Stimulated activated effector memory CD8-positive, alpha-beta T cell treated with anti-CD3 and anti-CD28 coated beads, Interleukin-12 subunit alpha, Interleukin-12 subunit beta, amount 100 ng/mL, for 72 hours (primary cell): ENCODE measurements around the gene KBTBD4.

Experiments used
- ATAC-seq: fragments of 150-1000 bp; cut with Tn5 transposase; 2 replicates; pipeline ENCODE4 v1.10.0; 2021
- DNase-seq, 2 donors: peaks; one replicate each; pipeline ENCODE4 v3.0.0; 2021 to 2022; ENCODE audit warnings: low spot score in 2 of 2
- H3K27ac Mint-ChIP-seq: one replicate; pipeline ENCODE4 v1.8.0; 2022; ENCODE audit warnings: mild to moderate bottlenecking, mixed read lengths
- H3K36me3 Mint-ChIP-seq: one replicate; pipeline ENCODE4 v1.8.0; 2022; ENCODE audit warnings: mild to moderate bottlenecking, mixed read lengths
- H3K4me1 Mint-ChIP-seq: one replicate; pipeline ENCODE4 v1.8.0; 2022; ENCODE audit warnings: mixed read lengths
- H3K4me3 Mint-ChIP-seq: one replicate; pipeline ENCODE4 v1.8.0; 2022; ENCODE audit warnings: mild to moderate bottlenecking, mixed read lengths
- H3K9me3 Mint-ChIP-seq: one replicate; pipeline ENCODE4 v1.8.0; 2022; ENCODE audit warnings: mixed read lengths

The KBTBD4 gene

DNA sequence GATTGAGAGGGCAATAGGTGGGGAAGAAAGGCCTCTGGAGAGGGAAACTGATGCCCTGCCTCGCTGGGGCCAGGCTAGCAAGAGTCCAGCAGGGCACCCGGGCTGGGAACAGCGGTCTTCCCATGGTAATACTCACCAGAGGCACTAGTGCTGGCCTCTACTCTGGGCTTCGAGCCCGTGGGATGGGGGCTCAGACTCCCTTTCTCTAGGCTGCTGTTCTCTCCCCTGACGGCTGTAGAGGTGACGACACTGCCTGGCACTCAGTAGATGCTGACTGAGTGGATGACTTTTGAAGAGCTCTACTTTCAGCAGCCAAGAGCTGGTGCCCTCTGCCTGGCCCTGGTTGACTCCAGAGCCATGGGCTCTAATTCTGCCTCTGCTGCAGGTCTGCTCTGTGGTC, 16.3 kb upstream of the KBTBD4 start:
- Mint-ChIP-seq H3K36me3 (no peaks in the 10 kb centered on the region), H3K4me3 (no peak overlapping the region), H3K4me1 (no peaks in the 10 kb centered on the region), H3K9me3 (no peaks in the 10 kb centered on the region), H3K27ac (no peak overlapping the region)
- DNase-seq (no peak), ATAC-seq (peak; percentile 40)

DNA sequence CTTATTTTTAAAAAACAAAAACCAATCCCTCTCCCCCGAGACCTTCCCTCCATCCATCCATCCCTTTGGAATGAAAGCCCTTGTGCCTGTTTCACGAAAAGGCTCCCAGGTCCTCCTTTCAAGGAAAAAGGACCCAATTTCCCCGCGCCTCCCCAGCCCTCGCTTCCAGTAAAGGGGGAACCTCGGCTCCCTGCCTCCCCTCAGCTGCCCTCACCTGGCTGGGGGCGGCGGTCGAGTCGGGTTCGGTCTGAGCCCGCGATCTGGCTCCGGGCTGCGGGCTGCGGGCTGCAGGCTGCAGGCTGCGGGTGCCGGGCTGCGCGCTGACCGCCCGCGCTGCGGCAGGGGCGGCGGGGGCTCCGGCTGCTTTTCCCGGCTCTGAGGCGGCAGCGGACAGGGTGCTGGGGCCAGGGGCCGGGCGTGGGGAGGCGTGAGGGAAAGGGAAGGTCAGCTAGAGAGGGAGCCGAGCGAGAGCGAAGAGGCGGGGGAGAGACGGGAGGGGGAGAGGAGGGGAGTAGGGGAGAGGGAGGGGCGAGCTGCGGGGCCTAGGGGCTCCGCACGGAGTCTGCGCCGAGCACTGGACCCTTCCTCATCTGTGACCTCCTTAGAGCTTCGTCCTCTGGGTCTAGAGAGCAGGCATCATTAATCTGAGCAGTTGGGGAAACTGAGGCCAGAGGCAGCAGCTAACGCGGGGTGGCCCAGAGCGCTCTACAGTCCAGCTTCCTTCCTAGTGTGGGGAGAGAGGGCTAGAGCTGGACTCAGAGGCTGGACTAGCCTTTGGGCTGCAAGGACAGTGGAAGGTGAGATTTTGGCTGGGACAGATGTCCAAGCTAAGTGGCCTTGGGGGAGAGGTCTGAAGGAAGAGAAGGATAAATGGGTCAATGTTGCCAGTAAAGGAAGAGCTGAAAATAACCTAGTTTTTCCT, 15.4 kb upstream of the KBTBD4 start, which contains the start of gene C1QTNF4:
C1QTNF4 (minus strand) TSS at position 478 of the 922 bp plus-strand sequence. CDS start 3,601 bp downstream, outside the sequence.
- DNase-seq: no peak
- H3K9me3 Mint-ChIP-seq: no peaks in the 10 kb centered on the region
- H3K27ac Mint-ChIP-seq: no peak within 1 kb of the TSS
- no peak for ATAC-seq
- H3K4me3 Mint-ChIP-seq: no peak within 1 kb of the TSS
- H3K4me1 Mint-ChIP-seq: no peaks in the 10 kb centered on the region
- no peaks in the 10 kb centered on the region for H3K36me3 Mint-ChIP-seq

DNA sequence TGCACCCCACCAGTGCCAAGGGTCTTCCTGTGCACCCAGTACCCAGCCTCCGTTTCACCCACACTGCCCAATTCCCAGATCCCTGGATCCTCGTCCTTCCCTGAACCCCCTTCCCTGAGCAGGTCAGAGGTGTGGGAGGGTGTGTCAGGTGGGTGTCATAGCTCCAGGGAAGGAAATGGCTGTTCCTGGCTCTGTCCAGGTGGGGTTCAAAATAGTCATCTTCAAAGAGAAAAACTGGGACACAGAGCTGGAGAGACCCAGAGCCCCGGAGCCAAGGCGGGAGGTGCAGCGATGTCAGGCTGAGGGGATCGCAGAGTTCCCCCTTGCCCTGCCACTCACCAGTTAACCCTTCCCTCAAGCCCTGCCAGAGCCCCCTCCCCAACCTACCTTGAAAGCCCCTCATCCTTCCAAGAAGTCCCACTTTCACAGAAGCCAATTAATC, 14.7 kb upstream of the KBTBD4 start:
- ATAC-seq (no peak), DNase-seq (no peak)
- H3K27ac Mint-ChIP-seq: no peak overlapping the region
- H3K9me3 Mint-ChIP-seq: no peaks in the 10 kb centered on the region
- no peaks in the 10 kb centered on the region for H3K4me1 Mint-ChIP-seq
- H3K4me3 Mint-ChIP-seq: no peak overlapping the region
- H3K36me3 Mint-ChIP-seq: no peaks in the 10 kb centered on the region

DNA sequence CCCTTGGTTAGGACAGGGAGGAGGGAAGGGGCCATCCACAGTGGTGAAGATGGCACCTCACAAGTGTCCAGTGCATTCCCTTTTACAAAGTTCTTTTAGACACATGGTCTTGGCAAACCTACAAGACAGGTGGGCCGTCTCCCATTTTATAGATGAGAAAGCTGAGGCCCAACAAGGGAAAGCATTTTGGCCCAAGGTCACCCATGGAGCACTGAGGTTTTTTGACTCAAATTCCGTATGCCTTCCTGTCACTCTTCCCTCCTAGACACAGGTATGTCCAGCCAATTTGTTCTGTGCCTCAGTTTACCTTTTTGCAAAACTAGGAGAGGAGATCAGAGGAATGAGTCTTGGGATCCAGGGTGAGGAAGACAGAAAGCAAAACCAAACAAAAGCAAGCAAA, 14.2 kb upstream of the KBTBD4 start:
- Mint-ChIP-seq H3K27ac (no peak overlapping the region), H3K4me3 (no peak overlapping the region), H3K36me3 (no peaks in the 10 kb centered on the region), H3K4me1 (no peaks in the 10 kb centered on the region), H3K9me3 (no peaks in the 10 kb centered on the region)
- no peak for ATAC-seq
- no peak for DNase-seq

DNA sequence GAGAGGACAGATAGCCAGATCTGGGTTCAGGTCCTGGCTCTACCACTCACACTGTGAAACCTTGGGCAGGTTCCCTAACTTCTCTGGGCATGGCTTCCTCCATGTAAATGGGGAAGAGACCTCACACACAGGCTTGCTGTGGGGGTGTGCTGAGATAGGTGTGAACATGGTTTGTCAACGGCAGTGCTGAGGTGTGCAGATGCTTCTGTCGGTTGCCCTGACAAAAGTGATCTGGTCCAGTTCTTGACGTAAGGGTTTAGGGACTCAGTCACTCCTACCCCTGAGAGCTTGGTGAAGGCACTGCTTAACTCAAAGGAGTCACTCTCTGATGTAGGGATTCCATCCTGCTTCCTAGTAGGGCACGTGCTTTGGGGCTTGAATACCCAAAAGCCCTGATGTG, 13.5 kb upstream of the KBTBD4 start:
- no peak overlapping the region for H3K27ac Mint-ChIP-seq
- ATAC-seq (no peak), DNase-seq (no peak)
- no peaks in the 10 kb centered on the region for H3K4me1 Mint-ChIP-seq
- no peaks in the 10 kb centered on the region for H3K9me3 Mint-ChIP-seq
- no peaks in the 10 kb centered on the region for H3K36me3 Mint-ChIP-seq
- no peak overlapping the region for H3K4me3 Mint-ChIP-seq

DNA sequence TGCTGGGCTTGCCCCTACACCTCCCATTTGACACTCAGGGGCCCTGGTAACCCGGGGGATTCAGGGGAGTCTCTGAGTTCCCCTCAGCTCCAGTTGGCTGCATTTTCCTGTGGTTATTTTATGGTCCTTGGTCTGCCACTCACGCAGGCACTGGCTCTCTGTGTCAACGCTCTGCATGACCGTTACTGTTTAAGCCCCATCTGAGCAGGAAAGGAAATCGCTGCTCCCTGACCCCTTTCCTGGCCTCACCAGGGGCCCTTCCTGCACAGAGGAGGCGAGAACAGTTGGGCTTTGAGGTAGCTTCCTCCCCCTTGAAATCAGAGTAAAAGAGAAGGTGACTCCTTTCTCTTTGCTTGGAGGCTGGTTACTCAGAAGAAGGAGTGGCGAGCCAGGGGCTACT, 13.0 kb upstream of the KBTBD4 start:
- no peak for ATAC-seq
- no peaks in the 10 kb centered on the region for H3K4me1 Mint-ChIP-seq
- DNase-seq: no peak
- no peak overlapping the region for H3K27ac Mint-ChIP-seq
- H3K9me3 Mint-ChIP-seq: no peaks in the 10 kb centered on the region
- H3K36me3 Mint-ChIP-seq: no peaks in the 10 kb centered on the region
- no peak overlapping the region for H3K4me3 Mint-ChIP-seq

DNA sequence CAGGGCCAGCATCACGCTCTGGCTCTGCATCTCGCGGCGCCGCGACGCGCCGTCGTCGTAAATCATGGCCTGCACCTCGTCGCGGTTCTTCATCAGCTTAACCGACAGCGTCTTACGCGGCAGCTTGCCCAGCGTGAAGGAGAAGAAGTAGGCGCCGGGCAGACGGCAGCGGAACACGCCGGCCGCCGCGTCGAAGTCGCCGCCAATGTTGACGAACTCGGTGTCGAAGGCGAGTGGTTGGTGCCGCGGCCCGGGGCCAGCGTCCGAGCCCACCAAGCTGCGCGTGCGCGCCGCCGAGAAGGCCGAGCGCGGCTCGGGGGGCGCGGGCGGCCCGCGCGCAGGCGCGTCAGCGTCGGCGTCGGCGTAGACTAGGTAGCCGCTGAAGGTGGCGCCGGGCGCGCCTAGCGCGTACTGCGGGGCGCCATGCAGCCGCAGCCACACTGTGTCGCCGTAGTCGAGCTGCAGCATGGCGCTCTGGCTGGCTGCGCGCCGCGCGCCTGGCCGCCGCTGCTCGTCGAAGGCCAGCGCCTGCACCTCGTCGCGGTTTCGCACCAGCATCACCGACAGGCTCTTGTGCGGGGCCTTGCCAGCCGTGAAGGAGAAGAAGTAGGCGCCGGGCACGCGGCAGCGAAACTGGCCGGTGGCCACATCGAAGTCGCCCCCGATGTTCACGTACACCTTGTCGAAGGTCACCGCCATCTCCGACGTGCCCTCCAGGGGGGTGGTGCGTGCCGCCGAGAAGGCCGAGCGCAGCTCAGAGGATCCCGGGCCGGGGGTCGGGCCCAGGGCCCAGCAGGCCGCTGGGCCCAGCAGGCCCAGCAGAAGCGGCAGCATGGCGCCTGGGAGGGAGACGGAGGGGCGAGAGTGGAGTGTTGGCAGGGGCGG, 11.4 kb upstream of the KBTBD4 start:
- ATAC-seq: no peak
- no peaks in the 10 kb centered on the region for H3K4me1 Mint-ChIP-seq
- peaks cover 4% of the 10 kb centered on the region for H3K36me3 Mint-ChIP-seq
- no peaks in the 10 kb centered on the region for H3K9me3 Mint-ChIP-seq
- no peak overlapping the region for H3K4me3 Mint-ChIP-seq
- DNase-seq: no peak
- no peak overlapping the region for H3K27ac Mint-ChIP-seq

DNA sequence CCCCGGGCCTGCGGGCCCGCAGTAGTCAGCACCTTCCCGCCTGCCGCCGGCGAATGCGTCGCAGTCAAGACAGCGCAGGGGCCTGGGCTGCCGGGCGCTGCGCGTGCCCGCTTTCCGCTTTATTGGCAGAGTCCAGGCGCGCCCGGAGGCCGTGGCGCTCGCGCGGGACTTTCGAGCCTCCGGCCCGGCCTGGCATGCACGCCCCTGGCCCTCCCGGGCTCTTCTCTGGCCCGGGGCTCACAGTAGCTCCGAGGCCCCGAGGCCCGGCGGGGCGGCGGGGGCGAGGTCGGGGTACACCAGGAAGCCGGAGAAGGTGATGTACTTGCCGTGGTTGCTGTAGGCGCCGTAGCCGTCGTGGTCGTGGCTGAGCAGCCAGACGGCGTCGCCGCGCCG, 10.8 kb upstream of the KBTBD4 start:
- DNase-seq (no peak), ATAC-seq (no peak)
- H3K9me3 Mint-ChIP-seq: no peaks in the 10 kb centered on the region
- no peaks in the 10 kb centered on the region for H3K4me1 Mint-ChIP-seq
- no peak overlapping the region for H3K4me3 Mint-ChIP-seq
- peaks cover 11% of the 10 kb centered on the region for H3K36me3 Mint-ChIP-seq
- H3K27ac Mint-ChIP-seq: no peak overlapping the region

DNA sequence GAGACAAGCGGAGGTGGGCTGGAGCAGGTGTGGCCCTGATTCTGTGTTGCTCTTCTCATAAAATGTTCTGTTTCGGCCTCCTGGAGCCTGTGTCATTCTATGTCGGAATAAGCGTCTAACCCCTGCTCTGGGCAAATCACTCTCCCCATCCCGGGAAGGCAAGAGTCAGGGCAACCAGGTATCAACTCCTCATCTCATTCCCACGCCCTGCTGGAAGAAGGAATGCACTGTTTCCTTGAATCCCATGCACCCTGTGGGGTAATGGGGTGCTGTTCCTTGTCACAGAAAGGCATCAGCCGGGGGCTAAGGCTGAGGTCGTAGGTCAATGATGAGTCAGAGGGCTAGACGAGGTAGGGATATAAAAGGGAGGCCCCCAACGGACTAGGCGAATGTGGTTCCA, 10.3 kb upstream of the KBTBD4 start:
- ATAC-seq (no peak), DNase-seq (no peak)
- H3K9me3 Mint-ChIP-seq: no peaks in the 10 kb centered on the region
- H3K27ac Mint-ChIP-seq: peak overlapping the region; percentile 70
- H3K36me3 Mint-ChIP-seq: peaks cover 15% of the 10 kb centered on the region
- H3K4me1 Mint-ChIP-seq: no peaks in the 10 kb centered on the region
- no peak overlapping the region for H3K4me3 Mint-ChIP-seq

DNA sequence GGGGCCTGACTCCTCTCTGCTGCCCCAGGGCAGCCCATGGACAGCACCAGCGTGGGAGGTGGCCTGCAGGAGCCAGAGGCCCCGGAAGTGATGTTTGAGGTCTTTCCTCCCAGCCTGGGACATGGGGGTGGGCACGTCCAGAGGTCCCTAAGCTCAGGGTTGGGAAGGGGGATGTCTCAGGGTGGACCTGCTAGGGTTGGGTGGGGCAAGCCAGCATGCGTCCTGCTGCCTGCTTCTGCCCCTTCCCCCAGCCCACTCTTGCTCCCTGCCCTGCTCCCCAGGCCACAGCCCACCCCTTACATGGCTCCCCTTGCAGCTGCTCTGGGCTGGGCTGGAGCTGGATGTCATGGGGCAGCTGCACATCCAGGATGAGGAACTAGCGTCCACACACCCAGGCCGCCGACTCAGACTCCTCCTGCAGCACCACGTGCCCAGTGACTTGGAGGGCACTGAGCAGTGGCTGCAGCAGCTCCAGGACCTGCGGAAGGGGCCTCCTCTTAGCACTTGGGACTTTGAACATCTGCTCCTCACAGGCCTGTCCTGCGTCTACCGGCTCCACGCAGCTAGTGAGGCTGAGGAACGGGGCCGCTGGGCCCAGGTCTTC, 9.1 kb upstream of the KBTBD4 start:
- H3K4me1 Mint-ChIP-seq: peaks cover 7% of the 10 kb centered on the region
- peaks cover 28% of the 10 kb centered on the region for H3K36me3 Mint-ChIP-seq
- peak overlapping the region; percentile 74 for H3K27ac Mint-ChIP-seq
- no peak for DNase-seq
- no peaks in the 10 kb centered on the region for H3K9me3 Mint-ChIP-seq
- no peak overlapping the region for H3K4me3 Mint-ChIP-seq
- ATAC-seq: no peak

DNA sequence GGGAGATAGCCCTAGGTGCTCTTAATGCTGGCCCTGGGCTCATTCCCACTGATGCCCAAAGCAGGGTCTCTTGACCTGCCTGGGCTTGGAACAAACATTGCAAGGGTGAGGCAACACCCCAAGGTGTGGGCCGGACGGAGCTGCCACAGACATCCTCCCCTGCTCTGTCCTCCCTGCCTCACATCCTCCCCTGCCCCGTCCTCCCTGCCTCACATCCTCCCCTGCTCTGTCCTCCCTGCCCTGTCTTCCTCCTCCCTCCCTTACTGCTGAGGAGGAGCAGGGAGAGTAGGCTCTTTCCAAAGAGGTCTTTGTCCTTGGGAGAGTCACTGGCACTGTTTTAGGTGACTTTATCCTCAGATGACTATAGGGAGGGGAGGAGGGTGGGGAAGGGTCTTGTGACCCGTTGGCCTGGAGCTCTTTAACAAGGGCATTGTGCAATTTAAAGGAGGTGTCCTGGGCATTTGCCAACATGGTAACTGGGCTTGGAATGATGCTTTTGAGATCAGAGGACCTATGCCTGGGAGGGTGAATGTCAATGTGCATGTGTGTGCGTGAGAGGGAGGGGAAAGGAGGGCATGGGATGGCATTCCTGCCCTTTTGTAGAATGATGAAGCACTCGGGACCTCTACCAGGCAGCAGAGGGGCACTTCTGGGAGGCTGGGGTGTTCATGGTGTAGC, 8.4 kb upstream of the KBTBD4 start:
- Mint-ChIP-seq H3K4me1 (peaks cover 7% of the 10 kb centered on the region), H3K4me3 (no peak overlapping the region), H3K36me3 (peaks cover 35% of the 10 kb centered on the region), H3K27ac (peak overlapping the region; percentile 74), H3K9me3 (no peaks in the 10 kb centered on the region)
- no peak for ATAC-seq
- no peak for DNase-seq

DNA sequence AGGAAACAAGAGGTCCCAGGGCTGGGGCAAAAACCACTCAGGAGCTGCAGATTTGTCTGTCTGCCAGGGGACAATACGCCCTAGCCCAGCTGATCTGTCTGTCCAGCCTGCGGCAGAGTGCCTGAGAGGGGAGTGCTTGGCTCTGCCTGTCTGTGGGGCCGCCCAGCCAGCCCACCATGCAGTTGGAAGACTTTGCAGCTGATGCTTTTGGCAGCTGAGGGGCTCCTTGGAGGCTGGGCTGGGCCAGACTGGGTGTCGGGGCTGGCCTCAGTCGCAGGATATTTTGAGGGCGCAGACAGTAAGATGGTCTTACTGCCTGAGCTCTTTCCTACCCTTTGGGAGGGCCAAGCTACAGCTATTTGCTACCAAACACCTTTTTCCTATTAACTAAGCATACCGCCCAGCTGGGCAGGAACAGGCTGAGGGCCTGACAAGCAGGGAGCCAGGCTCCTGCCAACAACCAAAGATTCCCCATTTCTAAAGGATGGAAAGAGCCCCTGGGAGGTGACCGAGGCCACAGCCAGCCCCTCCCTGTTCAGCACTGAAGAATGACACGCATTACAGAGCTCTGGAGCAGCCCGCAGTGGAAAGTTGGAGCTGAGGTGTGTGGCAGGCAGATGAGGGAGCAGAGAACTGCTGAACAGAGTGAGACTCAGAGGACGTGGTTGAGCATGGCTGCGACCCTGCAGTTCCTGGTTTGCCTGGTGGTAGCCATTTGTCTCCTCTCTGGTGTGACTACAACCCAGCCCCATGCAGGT, 7.5 kb upstream of the KBTBD4 start, which contains the start of gene FAM180B:
FAM180B (plus strand) TSS at position 581 of the 758 bp plus-strand sequence; CDS start at position 672, 91 bp downstream.
- H3K4me3 Mint-ChIP-seq: no peak within 1 kb of the TSS
- ATAC-seq (no peak), DNase-seq (no peak)
- H3K36me3 Mint-ChIP-seq: peaks cover 44% of the 10 kb centered on the region
- H3K4me1 Mint-ChIP-seq: peaks cover 7% of the 10 kb centered on the region
- H3K27ac Mint-ChIP-seq: peak within 1 kb of the TSS; percentile 74
- H3K9me3 Mint-ChIP-seq: no peaks in the 10 kb centered on the region

DNA sequence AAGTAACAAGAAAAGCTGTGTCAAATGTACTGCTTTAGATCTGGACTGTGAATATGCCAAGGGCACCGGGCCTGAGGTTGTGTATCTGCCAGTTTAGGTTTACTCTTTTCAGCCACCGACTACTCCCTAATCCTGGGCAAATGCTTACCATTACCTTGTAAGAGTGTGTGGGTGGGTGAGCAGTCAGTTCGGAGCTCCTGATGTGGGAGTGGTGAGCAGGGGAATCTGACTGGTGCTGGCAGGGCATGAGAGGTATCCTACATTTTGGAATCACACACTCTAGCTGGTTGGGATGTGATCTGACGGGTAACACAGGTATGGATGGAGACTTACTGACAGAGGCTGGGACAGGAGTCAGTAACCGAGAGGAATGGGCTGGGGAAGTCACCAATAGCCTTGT, 5.1 kb upstream of the KBTBD4 start:
- Mint-ChIP-seq H3K27ac (no peak overlapping the region), H3K9me3 (no peaks in the 10 kb centered on the region), H3K4me3 (no peak overlapping the region), H3K4me1 (peaks cover 22% of the 10 kb centered on the region), H3K36me3 (peaks cover 66% of the 10 kb centered on the region)
- ATAC-seq (no peak), DNase-seq (no peak)

DNA sequence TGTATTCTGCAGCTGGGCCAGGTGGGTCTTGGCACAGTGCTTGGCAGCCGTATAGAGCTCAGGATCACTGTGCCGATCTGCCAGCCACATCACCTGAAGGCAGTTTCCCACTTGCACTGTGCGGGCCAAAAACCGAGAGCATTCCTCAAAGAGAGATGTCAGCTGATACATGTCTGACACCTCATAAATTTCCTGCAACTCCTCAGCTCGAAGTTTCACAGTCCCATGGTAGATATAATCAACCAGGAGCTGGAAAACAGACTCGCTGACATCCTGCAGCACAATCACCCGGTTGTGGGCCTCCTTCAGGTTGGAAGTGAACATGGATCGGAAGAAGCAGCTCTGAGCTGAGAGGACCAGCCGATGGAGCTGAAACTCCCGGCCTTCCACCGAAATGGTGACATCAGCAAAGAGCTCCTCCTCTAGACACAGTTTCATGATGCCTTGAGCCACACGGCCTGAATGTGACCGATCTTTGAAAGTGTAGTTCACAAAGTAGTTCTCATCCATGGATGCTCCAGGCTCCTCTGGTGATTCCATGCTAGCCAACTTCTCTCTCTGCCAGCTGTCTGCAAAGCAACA, 1.2 kb downstream of the KBTBD4 start:
- DNase-seq (no peak), ATAC-seq (no peak)
- Mint-ChIP-seq H3K36me3 (peaks cover 94% of the 10 kb centered on the region), H3K27ac (peak overlapping the region; percentile 100), H3K4me1 (peaks cover 33% of the 10 kb centered on the region), H3K9me3 (no peaks in the 10 kb centered on the region), H3K4me3 (peak overlapping the region; percentile 100)
